Iris pigment epithelial cell (primary cell): ENCODE data around the gene LDLRAD4.

Experiments
- DNase-seq: peaks from one replicate; pipeline ENCODE4 v3.0.0-alpha.2; 2011; ENCODE audit warnings: low read depth

The LDLRAD4 gene

DNA sequence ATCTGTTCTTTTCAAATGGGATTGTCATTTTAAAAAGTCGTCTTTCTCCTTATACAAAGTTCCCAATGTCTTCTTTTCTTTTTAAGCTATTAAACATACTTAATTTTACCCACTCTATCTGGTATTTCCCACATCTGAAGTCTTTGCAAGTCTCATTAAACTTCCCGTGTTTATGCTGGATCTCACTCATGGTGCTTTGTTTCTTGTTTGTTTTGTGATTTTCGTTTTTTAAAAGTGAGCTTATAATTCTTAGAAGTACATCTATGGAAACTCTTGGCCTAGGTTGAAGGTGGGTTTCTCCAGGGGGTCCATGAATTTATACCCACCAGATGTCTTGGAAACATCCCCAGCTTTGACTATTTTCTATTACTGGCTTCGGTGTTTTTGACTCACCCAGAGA is 299.8 kb downstream of the LDLRAD4 start:
- no peak for DNase-seq

DNA sequence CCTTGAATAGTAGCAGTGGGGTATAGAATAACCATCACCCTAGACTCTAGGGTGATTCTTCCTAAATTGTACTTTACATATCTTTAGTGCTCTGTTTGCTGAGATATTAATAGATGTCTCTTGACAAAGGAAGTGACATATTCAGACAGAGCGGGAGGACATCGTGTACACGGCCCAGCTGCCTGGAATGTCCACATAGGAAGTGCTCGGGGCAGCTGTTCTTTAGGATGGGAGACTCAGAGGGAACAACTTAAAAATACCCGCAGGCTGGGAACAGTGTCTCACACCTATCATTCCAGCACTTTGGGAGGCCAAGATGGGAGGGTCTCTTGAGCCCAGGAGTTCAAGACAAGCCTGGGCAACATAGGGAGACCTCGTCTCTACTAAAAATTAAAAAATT is 301.7 kb downstream of the LDLRAD4 start:
- no peak for DNase-seq

DNA sequence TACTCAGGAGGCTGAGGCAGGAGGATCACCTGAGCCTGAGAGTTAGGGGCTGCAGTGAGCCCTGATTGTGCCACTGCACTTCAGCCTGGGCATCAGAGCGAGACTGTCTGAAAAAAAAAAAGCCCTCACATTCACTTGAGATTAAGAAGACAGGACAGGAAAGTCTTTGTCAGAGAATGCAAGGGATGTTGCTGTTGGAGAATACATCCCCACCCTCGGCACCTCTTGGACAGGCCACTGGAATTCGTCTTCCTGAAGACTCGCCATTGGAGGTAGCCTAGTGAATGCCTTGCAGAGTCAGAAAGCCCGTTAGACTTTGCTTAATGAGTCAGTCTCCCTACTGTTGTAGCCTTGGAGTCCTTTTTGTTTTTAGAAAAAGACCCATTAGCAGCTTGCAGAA is 302.2 kb downstream of the LDLRAD4 start:
- no peak for DNase-seq

DNA sequence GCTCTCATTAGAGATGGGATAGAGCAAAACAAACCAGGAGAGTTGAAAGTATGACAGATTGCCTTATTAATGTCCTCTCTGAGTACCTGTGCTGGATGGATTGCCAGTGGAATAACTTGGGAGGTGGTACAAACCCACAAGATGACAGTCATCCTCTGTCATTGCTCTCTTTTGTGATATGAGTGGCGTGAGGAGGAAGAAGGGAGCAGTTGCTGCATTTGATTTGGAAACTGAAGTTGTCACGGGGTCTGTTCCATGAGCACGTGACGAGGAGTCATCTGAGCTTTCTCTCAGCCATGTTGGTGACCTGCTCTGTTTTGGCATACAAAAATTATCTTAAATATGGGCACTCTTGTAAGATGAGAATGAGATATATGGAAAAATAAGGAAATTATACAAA is 302.9 kb downstream of the LDLRAD4 start:
- DNase-seq, result no peak

DNA sequence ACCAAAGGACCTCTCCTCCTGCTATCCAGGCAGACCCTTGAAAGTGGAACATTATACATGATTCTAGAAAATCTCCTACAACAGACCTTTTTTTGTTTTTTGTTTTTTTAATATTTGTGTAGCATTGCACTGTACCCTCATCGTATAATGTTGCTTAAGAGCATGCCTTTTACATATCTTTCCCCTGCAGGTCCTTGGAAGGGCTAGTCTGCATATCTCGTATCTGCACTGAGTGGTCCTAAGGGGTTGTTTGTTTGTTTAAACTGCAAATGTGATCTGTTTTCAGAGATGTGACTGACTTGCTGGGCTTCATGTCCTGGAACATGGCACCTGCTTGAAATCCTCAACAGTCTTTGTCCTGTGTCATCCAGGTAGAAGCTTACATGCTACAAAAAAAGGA is 303.7 kb downstream of the LDLRAD4 start:
- no peak for DNase-seq

DNA sequence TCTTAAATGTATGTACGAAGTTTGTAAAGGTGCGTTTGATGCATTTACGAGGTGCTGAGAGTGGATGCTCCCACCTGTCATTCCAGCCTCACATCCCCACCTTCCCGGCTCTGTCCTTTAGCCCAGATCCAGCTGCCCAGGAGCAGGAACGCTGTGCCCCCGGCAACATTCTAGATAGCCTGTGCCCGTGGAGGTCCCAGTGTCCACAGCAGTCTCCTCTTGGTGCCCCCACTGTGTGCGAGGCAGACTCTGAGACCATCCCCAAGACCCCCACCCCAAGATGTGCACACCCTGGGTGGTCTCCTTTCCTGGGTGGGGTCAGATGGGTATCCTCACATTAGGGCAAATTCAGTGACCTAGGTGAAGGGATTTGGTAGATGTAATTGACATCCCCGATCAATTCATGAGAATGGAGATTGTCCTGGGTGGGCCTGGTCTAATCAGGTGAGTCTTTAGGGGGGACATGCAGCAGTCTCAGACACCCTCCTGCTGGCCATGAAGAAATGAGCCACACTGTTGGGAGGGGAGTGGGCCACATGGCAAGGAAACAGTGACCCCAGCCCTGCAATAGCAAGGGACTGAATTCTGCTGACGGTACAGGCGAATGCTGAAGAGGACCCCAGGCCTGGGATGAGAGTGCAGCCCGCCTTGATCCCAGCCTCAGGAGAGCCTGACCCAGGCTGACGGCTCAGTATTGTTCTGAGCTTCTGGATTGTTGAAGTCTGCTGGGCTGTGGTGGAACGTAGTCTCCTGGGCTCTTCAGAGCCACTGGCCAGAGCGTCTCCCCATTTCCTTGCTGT is 304.5 kb downstream of the LDLRAD4 start:
- no peak for DNase-seq

DNA sequence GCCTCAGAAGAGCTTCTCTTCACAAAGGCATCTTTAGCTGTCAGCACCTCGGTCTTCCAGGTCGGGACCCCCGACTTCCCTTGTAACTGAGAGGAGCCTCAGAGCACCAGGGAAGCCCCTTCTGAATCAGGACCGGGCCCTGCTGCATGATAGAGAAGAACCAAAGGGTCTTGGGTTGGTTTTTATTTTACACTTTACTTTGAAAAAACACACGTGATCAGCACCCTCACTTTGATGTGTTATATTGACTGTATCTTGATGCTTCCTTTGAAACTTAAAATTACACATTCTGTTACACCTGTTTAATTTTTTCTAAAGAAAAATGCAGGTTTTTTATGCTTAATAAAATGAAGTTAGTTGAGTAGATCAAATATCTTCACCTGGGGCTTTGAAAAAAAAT is 305.5 kb downstream of the LDLRAD4 start:
- no peak for DNase-seq

DNA sequence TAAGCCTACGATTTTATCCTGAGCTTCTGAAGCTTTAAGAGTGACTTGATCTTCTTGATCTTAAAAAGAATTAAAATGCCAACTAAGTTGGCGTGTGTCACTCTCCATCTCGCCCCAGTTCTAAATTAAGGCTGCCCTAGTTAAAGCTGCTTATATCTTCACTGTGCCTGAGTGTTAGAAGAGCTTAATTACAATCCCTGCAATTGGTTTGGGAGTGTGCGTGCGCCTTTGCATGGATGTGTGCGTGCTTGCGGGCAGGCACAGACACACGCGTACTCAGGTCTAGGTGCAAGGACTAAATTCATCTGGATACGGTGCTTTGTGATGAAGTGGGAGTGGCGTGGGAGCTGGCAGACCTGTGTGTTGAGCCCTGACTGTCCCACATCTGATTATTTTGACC is 306.3 kb downstream of the LDLRAD4 start:
- DNase-seq, result no peak

DNA sequence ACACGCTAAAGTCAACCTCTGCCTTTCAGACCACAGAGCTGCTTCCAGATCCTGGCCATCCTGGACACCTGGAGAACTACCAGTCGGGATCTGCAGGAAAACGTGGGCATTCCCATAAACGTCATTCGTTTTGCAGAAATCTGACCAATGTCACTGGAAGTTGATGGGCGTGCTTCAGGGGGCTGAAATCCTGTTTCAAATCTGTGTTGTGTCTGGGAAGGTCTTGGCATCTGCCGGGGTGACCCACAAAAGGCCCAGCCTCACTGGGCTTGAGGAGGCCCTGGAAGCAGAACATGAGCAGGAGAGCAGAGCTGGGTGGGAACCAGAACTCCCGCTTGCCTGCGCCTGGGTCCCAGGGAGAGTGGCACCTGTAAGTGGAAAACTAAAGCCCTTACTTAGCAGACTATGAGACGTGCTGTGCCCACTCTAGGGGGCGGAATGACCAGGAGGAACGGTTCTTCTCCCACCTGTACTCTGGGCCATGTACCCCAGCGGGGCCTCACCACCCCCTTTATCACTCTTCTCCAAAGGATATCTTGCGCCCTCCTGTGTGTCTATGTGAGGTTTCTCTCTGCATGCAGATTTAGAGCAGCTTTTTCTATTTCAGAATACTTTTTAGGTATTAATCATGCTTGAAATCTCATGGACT is 306.9 kb downstream of the LDLRAD4 start:
- no peak for DNase-seq

DNA sequence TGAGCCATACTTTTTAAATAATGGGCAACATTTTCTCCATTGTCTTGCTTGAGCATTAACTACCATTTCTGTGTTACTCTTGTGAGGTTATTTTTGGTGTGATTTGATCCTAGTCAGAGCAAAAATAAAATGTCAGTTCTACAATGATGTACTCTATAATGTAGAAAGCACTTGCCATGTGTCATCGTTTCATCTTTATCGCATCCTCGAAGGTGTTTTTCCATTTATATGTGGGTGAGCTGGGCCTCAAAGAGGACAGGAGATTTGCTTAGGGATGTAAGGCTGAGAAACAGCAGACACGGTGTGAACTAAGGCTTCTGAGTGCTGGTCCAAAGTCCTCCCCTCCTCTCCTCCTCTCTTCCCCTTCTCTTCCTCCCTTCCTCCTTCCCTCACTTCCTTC is 308.0 kb downstream of the LDLRAD4 start:
- DNase-seq, result no peak

DNA sequence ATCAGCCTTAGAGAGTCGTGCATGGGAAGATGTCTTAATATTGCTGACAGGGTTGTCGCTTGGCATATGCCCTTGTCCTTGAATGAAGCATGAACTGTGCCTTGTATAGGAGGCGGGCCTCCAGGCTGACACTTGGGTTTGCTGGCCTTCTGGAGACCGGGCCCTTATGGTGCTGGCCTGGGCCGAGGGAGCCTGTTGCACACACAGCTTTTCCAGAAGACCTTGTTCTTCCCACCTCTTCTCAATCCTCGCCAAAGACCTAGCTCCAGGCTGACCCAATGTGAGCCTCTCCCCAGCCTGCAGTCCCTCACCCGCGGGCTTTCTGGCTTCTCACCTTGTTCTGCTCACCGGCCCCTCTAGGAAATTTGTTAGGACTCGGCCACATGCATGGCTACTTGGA is 308.7 kb downstream of the LDLRAD4 start:
- DNase-seq, result no peak

DNA sequence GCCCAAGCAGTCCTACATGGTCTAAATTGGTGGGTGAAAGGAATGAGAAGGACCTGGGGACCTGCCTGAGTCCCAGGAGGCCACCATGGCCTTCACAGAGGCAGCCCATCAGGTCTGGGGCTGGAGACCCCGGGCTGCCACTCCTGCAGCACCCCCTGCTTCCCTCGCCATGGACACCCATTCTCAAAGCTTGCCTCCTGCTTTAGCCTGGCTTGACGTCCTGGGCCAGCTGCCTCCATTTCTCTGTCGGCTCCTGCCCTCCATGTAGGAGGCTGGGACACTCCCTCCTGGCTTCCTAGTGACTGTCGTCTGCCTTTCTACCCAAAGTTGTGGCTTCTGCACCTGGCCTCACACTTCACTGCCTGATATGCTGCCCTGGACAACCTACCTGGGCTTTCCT is 309.2 kb downstream of the LDLRAD4 start:
- no peak for DNase-seq

DNA sequence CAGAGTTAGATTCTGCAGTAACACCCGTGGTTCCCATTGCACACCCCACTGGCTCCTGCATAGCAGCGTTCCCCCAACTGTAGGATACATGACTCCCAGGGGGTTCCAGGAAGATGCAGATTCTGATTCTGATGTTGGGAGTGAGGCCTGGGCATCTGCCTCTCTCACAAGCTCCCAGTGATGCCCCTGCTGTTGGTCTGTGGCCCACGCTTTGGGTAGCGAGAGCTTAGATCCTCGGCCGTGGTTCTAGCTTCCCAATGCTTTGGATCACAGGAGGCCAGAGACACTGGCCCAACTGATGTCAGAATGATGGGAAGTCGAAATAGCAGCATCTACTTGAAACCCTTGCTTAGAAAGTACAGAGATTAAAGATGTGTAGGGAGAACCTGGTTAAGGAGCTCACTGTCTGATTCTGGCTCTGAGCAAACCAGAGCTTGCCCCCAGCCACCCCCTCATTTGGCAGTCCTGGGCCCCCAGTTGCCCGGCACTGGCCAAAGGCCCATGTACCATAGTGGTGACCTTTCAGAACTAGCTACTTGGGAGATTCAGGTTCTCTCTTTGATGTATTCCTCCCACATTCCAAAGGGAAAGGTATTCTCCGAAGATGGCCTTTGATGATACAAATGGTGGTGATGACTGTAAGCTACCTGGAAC is 310.3 kb downstream of the LDLRAD4 start:
- DNase-seq, result no peak

DNA sequence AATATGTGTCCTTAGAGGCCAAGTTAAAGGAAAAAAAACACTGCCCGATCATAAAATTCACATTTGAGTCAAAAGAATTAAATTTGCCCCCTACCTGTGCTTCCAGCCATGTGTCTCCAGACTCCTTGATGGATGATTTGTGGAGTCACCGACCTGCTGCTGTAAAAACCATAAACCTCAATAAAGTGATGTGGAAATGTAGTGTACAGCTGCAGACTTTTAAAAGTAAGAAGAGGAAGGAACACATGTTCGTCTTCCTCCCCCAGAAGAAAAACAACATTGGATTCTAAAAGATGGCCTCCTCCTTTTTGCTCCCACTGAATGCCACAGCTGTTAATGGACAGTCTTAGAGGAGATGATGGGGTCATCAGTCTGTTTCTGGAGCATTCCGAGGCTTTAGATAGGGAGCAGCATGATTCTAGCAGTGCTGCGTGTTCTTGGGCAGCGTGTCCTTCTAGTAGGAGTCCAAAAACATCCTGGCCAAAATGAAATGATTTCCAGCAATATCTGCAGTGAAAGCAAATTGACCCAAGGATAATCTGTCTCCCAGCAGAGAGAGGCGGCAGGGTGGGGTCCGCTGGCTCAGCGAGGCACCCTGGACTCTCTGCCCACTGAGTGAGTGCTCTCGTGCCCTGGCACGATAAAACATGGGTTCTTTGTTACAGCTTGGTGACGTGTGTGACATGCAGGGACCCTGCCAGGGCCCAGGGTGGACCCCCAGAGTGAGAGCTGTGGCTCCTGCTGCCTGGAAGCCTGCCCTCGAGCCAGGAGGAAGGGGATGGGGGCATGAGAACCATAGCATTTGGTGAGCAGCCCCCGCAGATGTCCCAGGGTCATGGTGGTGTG is 311.7 kb downstream of the LDLRAD4 start:
- DNase-seq, result no peak

DNA sequence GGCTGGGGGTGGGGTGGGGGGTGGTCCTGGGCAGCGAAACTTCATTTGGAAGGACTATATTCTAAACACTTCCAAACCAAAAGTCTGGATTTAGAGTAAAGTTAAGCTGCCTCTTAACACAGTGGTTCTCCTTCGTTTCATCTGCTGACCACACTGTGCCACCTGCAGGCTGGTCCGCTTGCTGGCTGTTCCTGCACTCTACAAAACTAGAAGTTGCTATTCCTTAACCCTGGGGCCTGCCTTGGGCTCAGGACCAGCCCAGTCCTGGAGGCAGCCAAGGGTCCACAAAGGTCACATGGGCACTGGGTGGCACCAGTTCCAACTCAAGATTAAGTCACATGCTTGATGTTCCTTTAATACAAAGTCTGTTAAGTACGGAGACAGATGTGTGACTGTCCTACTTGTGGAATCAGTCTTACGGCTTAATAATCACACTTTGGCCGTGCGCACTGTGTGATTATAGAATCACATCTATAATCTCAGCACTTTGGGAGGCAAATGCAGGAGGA is 312.4 kb downstream of the LDLRAD4 start:
- DNase-seq, result peak; percentile 61

DNA sequence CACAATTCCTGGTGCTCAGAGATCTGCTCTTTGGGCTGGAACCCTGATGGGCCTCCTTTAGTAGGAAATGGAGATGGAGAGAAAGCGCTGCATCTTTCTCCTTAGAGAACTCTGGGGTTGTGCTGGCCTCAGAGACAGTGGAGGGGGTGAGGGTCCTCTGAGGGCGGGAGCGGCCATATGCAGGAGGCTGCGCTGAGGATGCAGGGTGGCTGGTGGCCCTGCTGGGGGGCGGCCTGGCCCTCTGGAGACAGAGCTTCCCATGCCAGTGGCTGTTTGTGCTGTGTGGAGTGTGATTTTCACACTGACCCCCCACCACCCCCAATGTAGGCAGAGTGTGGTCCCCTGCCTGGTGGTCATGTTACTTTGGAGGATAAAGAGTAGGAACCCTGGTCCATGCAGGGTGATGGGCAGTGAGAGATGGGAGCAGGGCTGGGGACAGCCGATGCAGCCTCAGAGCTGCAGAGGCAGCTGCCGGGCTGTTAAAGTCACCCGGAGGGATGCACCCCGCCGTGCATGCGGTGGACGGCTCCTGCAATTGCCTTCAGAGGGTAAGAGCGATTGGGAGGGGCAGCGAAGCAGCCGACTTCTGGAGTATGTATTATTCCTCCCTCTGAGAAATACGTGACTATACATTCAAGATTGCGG is 313.2 kb downstream of the LDLRAD4 start:
- DNase-seq, result no peak

DNA sequence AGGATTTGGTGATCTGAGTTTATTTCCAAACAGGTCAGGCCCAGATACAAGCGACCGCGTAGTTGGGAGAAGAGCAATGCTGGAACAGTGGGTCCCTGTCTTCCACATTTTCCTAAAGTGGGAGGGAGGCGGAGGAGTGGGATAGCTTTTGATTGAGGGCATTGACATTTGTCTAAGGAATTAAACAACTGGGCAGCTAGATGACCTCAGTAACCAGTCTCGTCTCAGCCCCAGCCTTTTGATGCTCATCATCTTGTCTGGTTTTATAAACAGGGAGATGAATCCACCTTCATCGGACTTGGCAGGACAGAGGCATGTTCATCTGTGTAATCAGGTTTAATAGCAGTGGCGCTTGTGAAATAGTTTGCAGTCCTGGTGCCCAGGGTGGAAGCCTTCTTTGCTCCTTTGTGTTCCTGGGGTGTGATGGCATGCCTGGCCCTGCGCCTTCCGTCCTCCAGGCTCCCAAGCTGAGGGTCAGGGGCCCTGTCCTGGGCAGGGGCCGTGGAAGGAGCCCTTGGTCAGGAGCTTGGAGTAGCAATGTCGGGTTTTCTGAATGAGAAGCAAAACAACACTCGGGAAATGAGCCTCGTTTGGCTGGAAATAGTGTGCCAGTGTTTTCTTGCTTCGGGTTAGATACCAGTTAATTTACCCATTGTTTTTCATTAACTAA is 314.0 kb downstream of the LDLRAD4 start:
- no peak for DNase-seq

DNA sequence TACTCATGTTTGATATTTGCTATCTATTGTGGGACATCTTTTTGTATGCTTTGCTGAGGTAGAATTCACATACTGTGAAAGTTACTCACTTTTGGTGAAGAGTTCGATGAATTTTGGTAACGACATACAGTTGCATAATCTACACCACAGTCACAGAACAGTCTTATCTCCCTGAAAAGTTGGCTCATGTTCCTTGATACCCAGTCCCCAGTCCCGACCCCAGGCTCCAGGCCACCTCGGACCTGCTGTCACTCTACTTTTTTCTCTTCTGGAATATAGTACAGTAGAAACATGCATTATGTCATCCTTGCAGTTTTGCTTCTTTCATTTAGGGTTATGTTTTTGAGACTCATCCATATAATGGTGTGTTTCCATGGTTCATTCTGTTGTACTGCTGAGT is 316.1 kb downstream of the LDLRAD4 start:
- DNase-seq, result no peak

DNA sequence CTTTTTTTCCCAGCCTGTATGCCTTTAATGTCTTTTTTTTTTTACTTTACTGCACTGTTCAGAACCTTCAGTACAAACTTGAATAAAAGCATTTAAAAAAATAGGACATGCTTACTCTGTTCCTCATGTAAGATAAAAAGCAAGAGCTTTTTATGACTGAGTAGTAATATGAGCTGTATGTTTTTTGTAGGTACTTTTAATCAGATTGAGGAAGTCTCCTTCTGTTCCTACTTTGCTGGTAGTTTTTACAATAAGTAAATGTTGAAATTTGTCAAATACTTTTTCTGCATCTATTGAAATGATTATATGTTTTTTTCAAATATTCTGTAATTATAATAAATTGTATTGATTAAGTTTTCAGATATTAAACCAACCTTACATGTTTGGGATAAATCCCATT is 318.0 kb downstream of the LDLRAD4 start:
- DNase-seq, result no peak

DNA sequence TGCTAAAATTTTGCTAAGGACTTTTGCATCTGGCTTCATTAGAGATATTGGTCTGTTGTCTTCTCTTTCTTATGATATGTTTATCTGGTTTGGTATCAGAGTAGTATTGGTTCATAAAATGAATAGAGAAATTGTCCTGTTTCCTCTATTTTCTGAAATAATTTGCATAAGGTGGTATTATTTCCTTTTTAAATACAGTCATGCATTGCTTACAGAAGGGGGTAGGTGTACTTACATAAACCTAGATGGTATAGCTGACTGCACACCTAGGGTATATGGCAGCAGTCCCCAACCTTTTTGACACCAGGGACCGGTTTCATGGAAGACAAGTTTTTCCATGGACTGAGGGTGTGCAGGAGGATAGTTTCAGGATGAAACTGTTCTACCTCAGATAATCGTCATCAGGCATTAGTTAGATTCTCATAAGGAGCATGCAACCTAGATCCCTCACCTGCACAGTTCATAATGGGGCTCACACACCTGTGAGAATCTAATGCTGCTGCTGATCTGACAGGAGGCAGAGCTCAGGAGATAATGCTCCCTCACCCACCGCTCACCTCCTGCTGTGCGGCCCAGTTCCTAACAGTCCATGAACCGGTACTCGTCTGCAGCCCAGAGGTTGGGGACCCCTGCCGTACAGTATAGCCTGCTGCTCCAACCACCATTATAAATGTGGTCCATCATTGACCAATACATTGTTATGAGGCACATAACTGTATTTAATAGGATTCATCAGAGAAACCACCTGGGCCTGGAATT is 318.6 kb downstream of the LDLRAD4 start:
- no peak for DNase-seq
